SK-N-SH (cell line): ENCODE data around the gene MRTFB. TPM values are rescaled to one million over a fixed set of nuclear protein-coding genes. Genes with fewer than 3 reads are reported as not detected.

Experiments
- CTCF ChIA-PET: fragments of 300-600, 350-600 bp; formaldehyde crosslinking; extraction: SDS; loops from one replicate; lab custom pipeline; 2021; lab: Yijun Ruan, JAX
- POLR2A ChIA-PET: fragments of 350-600 bp; sonication (Branson Sonifier 250); formaldehyde crosslinking; extraction: SDS; loops from one replicate; lab custom pipeline; 2020; ENCODE audit warnings: antibody characterized with exemption, inconsistent platforms; lab: Yijun Ruan, JAX
- DNase-seq: peaks from one replicate; pipeline ENCODE4 v3.0.0; 2012
- H2AFZ ChIP-seq: fragments of 200-600 bp; sonication (generic); 2 replicates; pipeline ENCODE4 v1.8.1; 2016; ENCODE audit warnings: antibody characterized with exemption, mild to moderate bottlenecking, low read depth
- H3F3A ChIP-seq: fragments of 200-600 bp; sonication (generic); replicated peaks from 2 replicates; pipeline ENCODE3; 2016; ENCODE audit warnings: antibody characterized with exemption, mild to moderate bottlenecking; ENCODE audit not compliant: insufficient read depth
- H3K27ac ChIP-seq, 2 experiments: fragments of 200-500 bp in 1 of 2; fragments of 200-600 bp in 1 of 2; sonication (Bioruptor generic) in 1 of 2; sonication (generic), shearing (Covaris generic) in 1 of 2; 2 replicates each; pipeline versions ENCODE4 v1.5.1 to v1.6.1; 2014 to 2016; ENCODE audit warnings: low read depth in 2 of 2, inconsistent platforms in 1 of 2, low read length in 1 of 2, mild to moderate bottlenecking in 1 of 2, mixed read lengths in 1 of 2
- H3K27me3 ChIP-seq: fragments of 200-600 bp; sonication (generic), shearing (Covaris generic); 2 replicates; pipeline ENCODE4 v1.6.1; 2016; ENCODE audit warnings: mixed run types; ENCODE audit not compliant: insufficient read depth
- H3K36me3 ChIP-seq, 2 experiments: fragments of 200-500 bp in 1 of 2; fragments of 200-600 bp in 1 of 2; sonication (Bioruptor generic) in 1 of 2; sonication (generic) in 1 of 2; replicated peaks in 1 of 2; 2 replicates each; pipeline versions ENCODE3 to v1.5.1; 2014 to 2016; ENCODE audit warnings: low read length in 1 of 2, mild to moderate bottlenecking in 1 of 2; ENCODE audit not compliant: insufficient read depth in 2 of 2, control insufficient read depth in 1 of 2
- H3K4me1 ChIP-seq, 2 experiments: fragments of 200-500 bp in 1 of 2; fragments of 200-600 bp in 1 of 2; sonication (Bioruptor generic) in 1 of 2; sonication (generic), shearing (Covaris generic) in 1 of 2; 2 replicates each; pipeline versions ENCODE4 v1.5.1 to v1.6.1; 2014 to 2016; ENCODE audit warnings: low read depth in 1 of 2, low read length in 1 of 2, mixed run types in 1 of 2; ENCODE audit not compliant: insufficient read depth in 2 of 2, control insufficient read depth in 1 of 2
- H3K4me2 ChIP-seq: fragments of 200-600 bp; sonication (generic), shearing (Covaris generic); 2 replicates; pipeline ENCODE4 v1.6.1; 2017; ENCODE audit warnings: mixed run types
- H3K4me3 ChIP-seq, 2 experiments: fragments of 200-500 bp in 1 of 2; fragments of 200-600 bp in 1 of 2; sonication (Bioruptor generic) in 1 of 2; sonication (generic), shearing (Covaris generic) in 1 of 2; 2 replicates each; pipeline versions ENCODE4 v1.5.1 to v1.8.1; 2014 to 2016; ENCODE audit warnings: low read depth in 2 of 2, inconsistent platforms in 1 of 2, low read length in 1 of 2, mild to moderate bottlenecking in 1 of 2, mixed read lengths in 1 of 2, moderate library complexity in 1 of 2
- H3K79me2 ChIP-seq: fragments of 200-600 bp; sonication (generic); 2 replicates; pipeline ENCODE4 v1.8.1; 2017; ENCODE audit warnings: mild to moderate bottlenecking; ENCODE audit not compliant: insufficient read depth
- H3K9ac ChIP-seq: fragments of 200-600 bp; sonication (generic); 2 replicates; pipeline ENCODE4 v1.6.1; 2017; ENCODE audit warnings: mixed run types
- H3K9me2 ChIP-seq: fragments of 200-600 bp; sonication (generic); 2 replicates; pipeline ENCODE4 v1.6.1; 2017; ENCODE audit warnings: mixed run types
- H3K9me3 ChIP-seq: fragments of 200-600 bp; sonication (generic); 2 replicates; pipeline ENCODE4 v1.6.1; 2017; ENCODE audit warnings: mixed run types, mild to moderate bottlenecking, moderate library complexity
- H4K20me1 ChIP-seq: fragments of 200-600 bp; sonication (generic); 2 replicates; pipeline ENCODE4 v1.6.1; 2017; ENCODE audit warnings: mild to moderate bottlenecking, mixed run types; ENCODE audit not compliant: insufficient read depth
- CHD2 ChIP-seq: fragments of 150-350 bp; IDR thresholded peaks from 2 replicates; pipeline ENCODE4 v1.6.1; 2018; ENCODE audit warnings: low read length; ENCODE audit not compliant: partially characterized antibody
- CTCF ChIP-seq: fragments of 200-600 bp; sonication (generic); IDR thresholded peaks from 2 replicates; pipeline ENCODE4 v1.6.1; 2017; ENCODE audit warnings: antibody characterized with exemption, mild to moderate bottlenecking, moderate library complexity
- ELF1 ChIP-seq: IDR thresholded peaks from 2 replicates; pipeline ENCODE4 v1.4.0; 2012
- EP300 ChIP-seq, 2 experiments: IDR thresholded peaks; 2 replicates each; pipeline versions ENCODE4 v1.4.0 to v1.6.1; 2012; ENCODE audit warnings: borderline replicate concordance in 1 of 2, low read depth in 1 of 2, low read length in 1 of 2
- EZH2phosphoT487 ChIP-seq: fragments of 200-600 bp; sonication (generic); IDR thresholded peaks from 2 replicates; pipeline ENCODE4 v1.6.1; 2017; ENCODE audit warnings: low read depth, mixed run types, mild to moderate bottlenecking, antibody characterized with exemption, moderate library complexity, borderline replicate concordance
- FOXJ3 ChIP-seq: sonication (generic); formaldehyde crosslinking; IDR thresholded peaks from 2 replicates; pipeline ENCODE4 v1.5.1; 2020; ENCODE audit warnings: mild to moderate bottlenecking, missing genetic modification reagents
- GATA2 ChIP-seq: sonication (generic); formaldehyde crosslinking; IDR thresholded peaks from 2 replicates; pipeline ENCODE4 v1.5.0; 2020; ENCODE audit warnings: mild to moderate bottlenecking, missing genetic modification reagents
- IRF3 ChIP-seq: fragments of 150-350 bp; IDR thresholded peaks from 2 replicates; pipeline ENCODE4 v1.6.1; 2016; ENCODE audit warnings: mild to moderate bottlenecking, low read depth, low read length
- MXI1 ChIP-seq: IDR thresholded peaks from 2 replicates; pipeline ENCODE4 v1.6.1; 2012; ENCODE audit warnings: mild to moderate bottlenecking, low read depth, low read length, improper control_type of control experiment
- NFIC ChIP-seq: IDR thresholded peaks from 2 replicates; pipeline ENCODE4 v1.4.0; 2012; ENCODE audit warnings: borderline replicate concordance
- NRF1 ChIP-seq: IDR thresholded peaks from 2 replicates; pipeline ENCODE4 v1.6.1; 2012; ENCODE audit warnings: low read depth, mild to moderate bottlenecking, low read length
- POLR2AphosphoS5 ChIP-seq: IDR thresholded peaks from 2 replicates; pipeline ENCODE4 v1.6.1; 2012; ENCODE audit warnings: low read depth, low read length
- RAD21 ChIP-seq: IDR thresholded peaks from 2 replicates; pipeline ENCODE4 v1.6.1; 2012; ENCODE audit warnings: mild to moderate bottlenecking, low read length
- RCOR1 ChIP-seq: fragments of 150-350 bp; IDR thresholded peaks from 2 replicates; pipeline ENCODE4 v1.6.1; 2017; ENCODE audit warnings: antibody characterized with exemption, low read length
- RXRA ChIP-seq: IDR thresholded peaks from 2 replicates; pipeline ENCODE4 v1.4.0; 2012; ENCODE audit warnings: low read depth, mild to moderate bottlenecking, borderline replicate concordance
- SIN3A ChIP-seq: IDR thresholded peaks from 2 replicates; pipeline ENCODE4 v1.6.1; 2012; ENCODE audit warnings: low read depth, mild to moderate bottlenecking, low read length, moderate library complexity, borderline replicate concordance
- SMC3 ChIP-seq: IDR thresholded peaks from 2 replicates; pipeline ENCODE4 v1.6.1; 2012; ENCODE audit warnings: low read depth, low read length, improper control_type of control experiment
- TCF12 ChIP-seq: IDR thresholded peaks from 2 replicates; pipeline ENCODE4 v1.4.0; 2012
- YY1 ChIP-seq: IDR thresholded peaks from 2 replicates; pipeline ENCODE4 v1.4.0; 2012; ENCODE audit warnings: low read depth, mild to moderate bottlenecking
- WGBS: methylation state at CpG from one replicate; pipeline ENCODE4 v1.1.6; 2017; ENCODE audit warnings: low lambda C conversion rate; 5-methylcytosine and 5-hydroxymethylcytosine counted together
- polyA plus RNA-seq, 3 experiments: library from polyadenylated mRNA; depleted of rRNA; stranded (reverse); fragments of >200 nt; gene quantifications; 2 replicates each; pipeline ENCODE4 v1.2.3, GENCODE V29; 2012

The MRTFB gene
- polyA plus RNA-seq, 1 of the 3 experiments (the other 2 are of a cell fraction), result 3.3 TPM

- TF ChIP-seq ELF1 (no peak), EP300 (IDR thresholded peaks at IDR 0.05; ENCODE audit: borderline replicate concordance in 1 of 2, low read depth in 1 of 2, low read length in 1 of 2) (no peak), RCOR1 (no peak), SIN3A (no peak), NFIC (no peak), RAD21 (no peak), RXRA (no peak), MXI1 (no peak), TCF12 (no peak)
Measured at GRCh38 chr16:14087181-14087580, 16.1 kb downstream of the MRTFB start (continued).

- Histone ChIP-seq H3K9me3 (no peaks in the 10 kb centered on the region), H3K27me3 (no peaks in the 10 kb centered on the region), H3K36me3 (peaks cover 6 to 11% of the 10 kb centered on the region in 2 experiments), H3K79me2 (peaks cover 16% of the 10 kb centered on the region), H4K20me1 (no peaks in the 10 kb centered on the region), H3K4me3 (no peak overlapping the region), H3F3A (no peaks in the 10 kb centered on the region), H3K4me1 (peaks cover 0 to 14% of the 10 kb centered on the region in 2 experiments; a peak in 3 of 4 replicates), H3K4me2 (no peak overlapping the region), H3K27ac (no peak overlapping the region), H2AFZ (no peak overlapping the region), H3K9me2 (no peaks in the 10 kb centered on the region), H3K9ac (no peak overlapping the region)
- ChIA-PET POLR2A (no interaction called here), CTCF (interaction anchor here (1.3 to 1.8 kb wide), 3 partner anchors 15 to 165 kb away, joined by 3 to 4 read pairs (median 4); no protein-coding TSS in a partner anchor)
- no peak for DNase-seq
- TF ChIP-seq EZH2phosphoT487, result no peak
- no peak for TF ChIP-seq RCOR1
- no peak for TF ChIP-seq SIN3A
- no peak for TF ChIP-seq SMC3
- TF ChIP-seq FOXJ3 (CRISPR knock-in tag), result no peak
- TF ChIP-seq RXRA, result no peak
- no peak for TF ChIP-seq CTCF
- TF ChIP-seq CHD2, result no peak
- TF ChIP-seq EP300 (IDR thresholded peaks at IDR 0.05; ENCODE audit: borderline replicate concordance in 1 of 2, low read depth in 1 of 2, low read length in 1 of 2), result no peak
- TF ChIP-seq NRF1, result no peak
- no peak for TF ChIP-seq NFIC
- no peak for TF ChIP-seq IRF3
- no peak for TF ChIP-seq GATA2 (CRISPR knock-in tag)
- no peak for TF ChIP-seq POLR2AphosphoS5
- no peak for TF ChIP-seq YY1
- 93% methylated on average over 3 of the region's 3 CpGs for WGBS
Measured at GRCh38 chr16:14087590-14088154, 16.6 kb downstream of the MRTFB start.
